Thymus (tissue), 11 donors: ENCODE results near the gene S100A10. TPM values are rescaled to one million over a fixed set of nuclear protein-coding genes. Genes with fewer than 3 reads are reported as not detected.
A peak's percentile ranks its signal among the peaks of the same experiment; 100 is the strongest.

Source experiments
- DNase-seq, 9 donors: peaks; one replicate each; pipeline ENCODE4 v3.0.0-alpha.2; 2013; ENCODE audit warnings: low spot score in 9 of 9, low read depth in 6 of 9, missing footprints in 1 of 9
- H3K27ac ChIP-seq, 2 donors: one replicate each; pipeline ENCODE4 v1.5.1; 2013; ENCODE audit warnings: control low read depth in 1 of 2, low read depth in 1 of 2, low read length in 1 of 2, mild to moderate bottlenecking in 1 of 2, moderate library complexity in 1 of 2
- H3K27me3 ChIP-seq, 2 donors: one replicate each; pipeline ENCODE4 v1.5.1; 2013; ENCODE audit warnings: low read length in 1 of 2; ENCODE audit not compliant: control insufficient read depth in 2 of 2, insufficient read depth in 1 of 2
- H3K36me3 ChIP-seq, 2 donors: one replicate each; pipeline ENCODE4 v1.5.1; 2013; ENCODE audit warnings: low read length in 1 of 2, mild to moderate bottlenecking in 1 of 2, moderate library complexity in 1 of 2; ENCODE audit not compliant: control insufficient read depth in 2 of 2, insufficient read depth in 2 of 2
- H3K4me1 ChIP-seq, 2 donors: one replicate each; pipeline ENCODE4 v1.5.1; 2013; ENCODE audit warnings: low read length in 2 of 2; ENCODE audit not compliant: control insufficient read depth in 2 of 2, insufficient read depth in 2 of 2
- H3K4me3 ChIP-seq, 2 donors: one replicate each; pipeline ENCODE4 v1.5.1; 2013; ENCODE audit warnings: low read length in 2 of 2, control low read depth in 1 of 2, mild to moderate bottlenecking in 1 of 2
- H3K9me3 ChIP-seq, 2 donors: one replicate each; pipeline ENCODE4 v1.5.1; 2013; ENCODE audit warnings: low read length in 1 of 2, mild to moderate bottlenecking in 1 of 2; ENCODE audit not compliant: control insufficient read depth in 2 of 2, insufficient read depth in 1 of 2
- WGBS: extraction: QIAGEN DNeasy Blood & Tissue Kit; methylation state at CpG from one replicate; pipeline ENCODE4 v1.1.7; 2013; 5-methylcytosine and 5-hydroxymethylcytosine counted together
- polyA plus RNA-seq: library from polyadenylated mRNA; stranded (reverse); fragments of 200-250 nt; gene quantifications from one replicate; pipeline ENCODE4 v1.2.3, GENCODE V29; 2013
- total RNA-seq: library from RNA; stranded (reverse); fragments of 120-200 nt; gene quantifications from one replicate; pipeline ENCODE4 v1.2.4, GENCODE V29; 2013
- donor health status: healthy.

S100A10 gene
- total and polyA plus RNA-seq, 2 donors = 46.1 to 592 TPM

GRCh38 chr1:151975311-151976014 is 18.2 kb downstream of the S100A10 start:
- no peak overlapping the region for H3K27ac ChIP-seq
- DNase-seq = no peak
- no peaks in the 10 kb centered on the region for H3K9me3 ChIP-seq
- no peaks in the 10 kb centered on the region for H3K4me1 ChIP-seq
- no peak overlapping the region for H3K4me3 ChIP-seq
- H3K27me3 ChIP-seq = peaks cover 0 to 27% of the 10 kb centered on the region in 2 donors
- WGBS = 96% methylated on average over 2 of the region's 2 CpGs
- no peaks in the 10 kb centered on the region for H3K36me3 ChIP-seq

DNA sequence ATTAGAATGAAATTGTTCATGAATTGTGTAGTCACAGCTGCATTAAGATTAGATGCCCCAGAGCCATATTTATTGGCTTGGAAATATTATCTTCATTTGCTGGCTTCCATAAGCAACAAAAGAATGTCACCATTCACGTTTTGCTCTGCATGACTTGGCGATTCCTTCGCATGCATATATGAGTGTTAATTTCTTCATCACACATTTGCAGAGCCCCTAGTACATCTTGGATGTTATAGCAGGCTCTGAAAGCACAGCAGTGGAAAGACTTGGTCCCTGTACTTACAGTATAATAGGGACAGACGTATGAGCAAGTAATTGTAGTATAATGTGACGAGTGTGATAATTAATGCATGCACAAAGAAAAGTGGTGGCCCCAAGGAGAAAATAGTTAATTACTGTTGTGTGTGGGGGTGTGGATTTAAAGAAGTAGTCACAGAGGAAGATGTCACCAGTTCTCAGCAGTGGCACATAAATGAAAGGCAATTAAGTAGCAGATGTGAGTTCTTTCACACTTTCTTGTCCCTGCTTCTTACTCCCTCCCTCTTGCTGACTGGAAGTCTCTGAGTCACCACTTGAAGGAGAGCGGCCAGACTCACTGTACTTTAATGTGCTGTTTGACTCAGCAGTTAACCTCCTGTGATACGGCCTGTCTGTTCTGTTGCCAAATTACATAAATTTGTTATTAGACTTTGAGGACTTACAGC is 21.0 kb downstream of the S100A10 start:
- Histone ChIP-seq H3K9me3 (no peaks in the 10 kb centered on the region), H3K27me3 (peaks cover 0 to 20% of the 10 kb centered on the region in 2 donors), H3K4me1 (peaks cover 0 to 5% of the 10 kb centered on the region in 2 donors), H3K36me3 (no peaks in the 10 kb centered on the region), H3K4me3 (no peak overlapping the region), H3K27ac (no peak overlapping the region)
- 66% methylated on average over 7 of the region's 7 CpGs for WGBS
- DNase-seq = no peak

DNA sequence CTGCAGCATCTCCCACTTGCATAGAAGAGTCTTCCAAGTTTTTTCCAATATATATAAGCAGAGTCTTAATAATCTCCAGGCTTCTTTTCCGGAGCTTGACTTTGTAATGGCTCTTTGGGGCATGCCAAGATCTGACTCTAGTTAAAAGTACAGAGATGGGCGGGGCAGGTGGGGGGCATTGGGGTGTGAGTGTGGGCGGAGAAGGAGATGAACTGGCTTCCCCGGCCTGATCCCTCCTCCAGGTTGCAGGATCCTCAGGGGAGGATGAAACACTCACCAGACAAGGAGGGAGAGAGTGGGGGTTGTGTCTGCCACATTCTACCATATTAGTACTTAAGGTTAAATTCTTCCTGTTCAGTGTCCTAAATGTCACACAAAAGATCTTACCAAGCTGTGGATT is 23.0 kb downstream of the S100A10 start:
- Histone ChIP-seq H3K27ac (no peak overlapping the region), H3K4me3 (no peak overlapping the region), H3K4me1 (peaks cover 0 to 5% of the 10 kb centered on the region in 2 donors), H3K9me3 (no peaks in the 10 kb centered on the region), H3K36me3 (no peaks in the 10 kb centered on the region), H3K27me3 (peaks cover 0 to 9% of the 10 kb centered on the region in 2 donors)
- 95% methylated on average over 4 of the region's 4 CpGs for WGBS
- no peak for DNase-seq

DNA sequence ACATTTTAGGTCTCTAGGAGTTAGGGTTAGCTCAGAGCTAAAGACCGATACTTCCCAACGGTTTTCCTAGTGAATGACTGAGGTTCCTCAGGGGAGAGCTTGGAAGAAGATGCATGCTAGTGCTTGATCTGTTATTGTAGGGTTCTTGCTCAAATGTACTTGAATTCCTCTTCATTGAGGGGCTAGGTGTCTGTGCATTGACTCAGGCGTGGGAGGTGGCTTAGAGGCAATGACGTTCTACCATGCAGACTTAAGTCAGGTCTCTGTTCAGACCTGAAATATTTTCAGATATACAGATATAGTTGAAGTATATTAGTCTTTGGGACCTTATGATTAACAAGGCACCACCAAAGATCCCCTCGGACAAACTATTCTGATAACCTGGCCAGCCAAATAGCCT is 23.5 kb downstream of the S100A10 start:
- Histone ChIP-seq H3K9me3 (no peaks in the 10 kb centered on the region), H3K4me3 (no peak overlapping the region), H3K4me1 (peaks cover 0 to 5% of the 10 kb centered on the region in 2 donors), H3K27me3 (peaks cover 0 to 9% of the 10 kb centered on the region in 2 donors), H3K36me3 (no peaks in the 10 kb centered on the region), H3K27ac (no peak overlapping the region)
- DNase-seq = no peak
- 91% methylated on average over 5 of the region's 5 CpGs for WGBS

DNA sequence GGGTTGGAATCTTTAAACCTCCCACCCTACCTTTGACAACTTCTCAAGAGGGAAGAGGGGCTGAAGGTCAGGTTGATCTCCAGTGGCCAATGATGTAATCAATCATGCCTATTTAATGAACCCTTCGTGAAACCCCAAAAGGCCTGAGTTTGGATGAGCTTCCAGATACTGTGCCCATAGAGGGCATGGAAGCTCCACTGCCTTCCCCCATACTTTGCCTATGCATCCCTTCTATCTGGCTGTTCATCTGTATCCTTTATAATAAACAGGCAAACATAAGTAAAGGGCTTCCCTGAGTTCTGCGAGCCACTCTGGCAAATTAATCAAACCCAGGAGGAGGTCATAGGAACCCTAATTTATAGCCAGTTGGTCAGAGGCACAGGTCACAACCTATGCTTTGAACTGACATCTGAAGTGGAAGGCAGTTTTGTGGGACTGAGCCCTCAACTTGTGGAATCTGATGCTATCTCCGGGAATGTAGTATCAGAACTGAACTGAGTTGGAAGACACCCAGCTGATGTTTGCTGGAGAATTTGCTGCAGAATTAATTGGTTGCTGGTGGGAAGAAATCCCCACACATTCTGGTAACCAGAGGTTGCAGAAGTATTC is 24.8 kb downstream of the S100A10 start:
- WGBS = 95% methylated on average over 3 of the region's 3 CpGs
- no peak overlapping the region for H3K27ac ChIP-seq
- no peaks in the 10 kb centered on the region for H3K9me3 ChIP-seq
- no peak for DNase-seq
- peaks cover 0 to 11% of the 10 kb centered on the region in 2 donors for H3K27me3 ChIP-seq
- H3K4me3 ChIP-seq = no peak overlapping the region
- no peaks in the 10 kb centered on the region for H3K36me3 ChIP-seq
- peaks cover 0 to 5% of the 10 kb centered on the region in 2 donors for H3K4me1 ChIP-seq

- no peaks in the 10 kb centered on the region for H3K36me3 ChIP-seq
- no peak overlapping the region for H3K4me3 ChIP-seq
- H3K4me1 ChIP-seq = peaks cover 0 to 5% of the 10 kb centered on the region in 2 donors
- peak in 8 of 9 donors; percentile 42 to 84 (median 53) for DNase-seq
- peaks cover 0 to 8% of the 10 kb centered on the region in 2 donors for H3K27me3 ChIP-seq
- no peaks in the 10 kb centered on the region for H3K9me3 ChIP-seq
- no peak overlapping the region for H3K27ac ChIP-seq
- WGBS = 48% methylated on average over 4 of the region's 4 CpGs
Measured at GRCh38 chr1:151968058-151968457, 25.6 kb downstream of the S100A10 start.

- H3K27me3 ChIP-seq = peaks cover 0 to 5% of the 10 kb centered on the region in 2 donors
- no peak for DNase-seq
- H3K9me3 ChIP-seq = no peaks in the 10 kb centered on the region
- WGBS = 73% methylated on average over 1 of the region's 1 CpG
- no peak overlapping the region for H3K27ac ChIP-seq
- no peaks in the 10 kb centered on the region for H3K36me3 ChIP-seq
- H3K4me1 ChIP-seq = peaks cover 0 to 5% of the 10 kb centered on the region in 2 donors
- H3K4me3 ChIP-seq = no peak overlapping the region
Measured at GRCh38 chr1:151967091-151967490, 26.6 kb downstream of the S100A10 start.

DNA sequence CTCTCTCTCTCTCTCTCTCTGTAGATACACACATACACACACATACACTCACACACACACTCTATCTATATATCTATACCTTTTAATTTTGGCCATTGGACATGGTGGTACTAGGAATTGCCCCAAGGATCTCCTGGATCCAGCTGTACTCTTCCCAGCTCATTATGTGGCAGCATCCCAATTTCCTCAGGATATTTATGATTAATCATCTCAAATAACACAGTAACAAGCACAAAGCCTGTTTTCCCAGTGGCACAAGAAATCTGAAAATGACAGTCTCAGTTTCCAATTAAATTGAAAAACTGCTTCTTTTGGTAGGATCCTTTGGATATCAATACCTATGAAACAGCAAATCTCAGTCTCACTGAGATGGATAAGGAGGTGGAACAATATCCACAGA is 27.6 kb downstream of the S100A10 start:
- Histone ChIP-seq H3K4me1 (peaks cover 0 to 5% of the 10 kb centered on the region in 2 donors), H3K27ac (no peak overlapping the region), H3K36me3 (no peaks in the 10 kb centered on the region), H3K27me3 (peaks cover 0 to 5% of the 10 kb centered on the region in 2 donors), H3K4me3 (no peak overlapping the region), H3K9me3 (no peaks in the 10 kb centered on the region)
- no peak for DNase-seq

DNA sequence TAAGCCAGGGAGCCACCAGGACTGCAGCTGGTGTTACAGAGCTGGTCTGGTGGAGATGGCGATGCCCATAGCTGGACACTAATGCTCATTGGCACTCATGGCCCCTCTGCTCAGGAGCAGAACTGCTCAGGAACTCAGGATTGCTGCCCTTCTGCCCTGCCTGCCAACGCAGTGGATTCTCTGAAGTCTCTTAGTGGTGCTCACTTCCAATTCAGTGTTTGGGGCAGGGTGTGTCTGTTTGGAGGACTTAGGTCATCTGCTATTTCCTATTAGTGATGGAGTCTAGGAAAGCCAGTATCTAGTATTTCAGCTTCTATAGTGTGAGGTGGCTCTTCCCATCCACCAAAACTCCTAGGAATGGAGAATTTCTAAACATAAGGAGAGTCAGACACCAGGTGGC is 29.1 kb downstream of the S100A10 start:
- DNase-seq = no peak
- no peak overlapping the region for H3K27ac ChIP-seq
- no peaks in the 10 kb centered on the region for H3K36me3 ChIP-seq
- peaks cover 0 to 5% of the 10 kb centered on the region in 2 donors for H3K4me1 ChIP-seq
- WGBS = 96% methylated on average over 2 of the region's 2 CpGs
- no peak overlapping the region for H3K4me3 ChIP-seq
- H3K27me3 ChIP-seq = peaks cover 0 to 2% of the 10 kb centered on the region in 2 donors
- H3K9me3 ChIP-seq = no peaks in the 10 kb centered on the region
